Choroid plexus epithelial cell (primary cell): ENCODE measurements around the gene MYBBP1A.
"Not testable (repeated sequence)": the region's sequence is repeated elsewhere in the genome, so short reads cannot be mapped to it uniquely, and the experiment has no call there.

Experiments
- DNase-seq: peaks from one replicate; pipeline ENCODE4 v3.0.0-alpha.2; 2010; ENCODE audit warnings: low read depth
- H3K4me3 ChIP-seq: 2 replicates; pipeline ENCODE4 v1.5.1; 2011; ENCODE audit warnings: low read depth, mild to moderate bottlenecking, control low read depth, low read length, moderate library complexity
- TF ChIP-seq, protein P1 (sequence below): conservative IDR thresholded peaks from 2 replicates; pipeline ENCODE4 v1.5.1; 2011; ENCODE audit warnings: low read depth, mild to moderate bottlenecking, control low read depth, inconsistent platforms, low read length, moderate library complexity

MYBBP1A gene

DNA sequence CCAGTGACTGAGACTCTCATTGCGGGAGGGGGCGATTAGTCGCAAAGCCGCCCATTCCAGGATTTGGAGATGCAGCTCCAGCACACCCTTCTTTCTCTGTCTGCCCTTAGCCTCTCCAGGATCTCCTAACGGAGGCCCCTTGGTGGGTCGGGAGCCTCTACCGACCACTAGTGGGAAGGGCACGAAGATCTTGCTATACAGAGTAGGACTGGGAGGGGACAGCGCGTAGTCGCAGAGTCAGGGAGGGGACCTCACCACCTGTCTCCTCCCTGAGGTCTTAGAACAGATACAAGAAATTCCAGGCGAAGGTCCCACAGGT is 28.6 kb upstream of the MYBBP1A start:
- TF ChIP-seq, protein P1, sequence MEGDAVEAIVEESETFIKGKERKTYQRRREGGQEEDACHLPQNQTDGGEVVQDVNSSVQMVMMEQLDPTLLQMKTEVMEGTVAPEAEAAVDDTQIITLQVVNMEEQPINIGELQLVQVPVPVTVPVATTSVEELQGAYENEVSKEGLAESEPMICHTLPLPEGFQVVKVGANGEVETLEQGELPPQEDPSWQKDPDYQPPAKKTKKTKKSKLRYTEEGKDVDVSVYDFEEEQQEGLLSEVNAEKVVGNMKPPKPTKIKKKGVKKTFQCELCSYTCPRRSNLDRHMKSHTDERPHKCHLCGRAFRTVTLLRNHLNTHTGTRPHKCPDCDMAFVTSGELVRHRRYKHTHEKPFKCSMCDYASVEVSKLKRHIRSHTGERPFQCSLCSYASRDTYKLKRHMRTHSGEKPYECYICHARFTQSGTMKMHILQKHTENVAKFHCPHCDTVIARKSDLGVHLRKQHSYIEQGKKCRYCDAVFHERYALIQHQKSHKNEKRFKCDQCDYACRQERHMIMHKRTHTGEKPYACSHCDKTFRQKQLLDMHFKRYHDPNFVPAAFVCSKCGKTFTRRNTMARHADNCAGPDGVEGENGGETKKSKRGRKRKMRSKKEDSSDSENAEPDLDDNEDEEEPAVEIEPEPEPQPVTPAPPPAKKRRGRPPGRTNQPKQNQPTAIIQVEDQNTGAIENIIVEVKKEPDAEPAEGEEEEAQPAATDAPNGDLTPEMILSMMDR, result peak; percentile 48
- no peak overlapping the region for H3K4me3 ChIP-seq
- no peak for DNase-seq

DNA sequence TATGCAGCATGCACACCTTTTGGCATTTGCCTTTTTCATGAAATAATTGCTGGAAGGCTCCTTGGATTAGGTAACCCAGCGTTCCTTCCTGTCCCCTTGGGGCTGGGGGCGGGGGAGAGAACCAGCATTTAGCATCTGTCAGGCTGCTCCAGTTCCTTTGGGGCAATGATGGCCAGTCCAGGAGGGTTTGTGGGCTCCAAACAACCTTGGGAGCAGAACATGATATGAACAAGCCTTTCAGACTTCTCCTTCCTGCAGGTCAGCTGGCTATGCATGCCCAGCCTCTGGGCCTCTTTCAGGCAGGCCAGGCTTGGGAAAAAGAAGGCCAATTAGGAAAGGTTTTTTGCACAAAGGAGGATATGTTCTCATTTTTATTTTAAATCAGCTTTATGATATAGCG is 28.0 kb upstream of the MYBBP1A start:
- H3K4me3 ChIP-seq, result no peak overlapping the region
- TF ChIP-seq, protein P1, result no peak
- no peak for DNase-seq

DNA sequence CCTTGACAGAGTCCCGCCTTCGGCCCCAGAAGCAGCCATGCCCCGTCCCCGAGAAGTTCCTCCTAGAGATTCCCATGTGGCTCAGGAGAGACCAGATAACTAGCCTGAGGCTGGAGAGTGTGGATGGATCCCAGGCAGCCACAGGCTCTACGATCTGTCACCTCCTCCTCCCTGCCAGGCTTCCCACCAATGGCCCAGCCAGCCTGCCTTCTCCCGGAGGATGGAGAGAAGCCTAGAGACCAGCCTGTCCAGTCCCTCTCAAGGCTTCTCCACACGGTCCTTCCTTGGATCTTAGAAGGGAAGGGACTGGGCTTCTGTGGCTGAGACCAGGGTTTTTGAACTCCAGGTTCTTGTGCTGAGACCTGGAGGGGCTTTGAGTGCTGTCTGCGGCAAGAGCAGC is 27.5 kb upstream of the MYBBP1A start:
- H3K4me3 ChIP-seq, result no peak overlapping the region
- TF ChIP-seq, protein P1, result no peak
- DNase-seq, result no peak

DNA sequence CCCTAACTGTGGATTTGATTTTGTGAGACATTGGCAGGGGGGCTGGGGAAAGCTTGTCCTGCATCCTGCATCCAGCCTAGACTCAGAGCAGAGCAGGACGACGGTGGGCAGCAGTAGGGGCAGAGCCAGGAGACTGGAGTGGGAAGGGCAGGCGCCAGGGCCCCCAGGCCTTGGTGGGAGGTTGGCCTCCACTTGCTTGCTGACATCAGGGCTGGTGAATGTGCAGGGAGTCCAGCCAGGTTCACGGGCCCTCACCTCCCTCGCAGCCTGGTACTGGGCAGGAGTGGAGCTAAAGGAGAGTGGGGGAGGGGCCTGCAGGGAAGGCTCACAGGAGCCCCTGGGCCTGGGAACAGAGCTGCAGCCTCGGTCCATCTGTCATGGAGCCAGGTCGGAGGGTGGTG is 26.9 kb upstream of the MYBBP1A start:
- H3K4me3 ChIP-seq, result no peak overlapping the region
- TF ChIP-seq, protein P1, result no peak
- no peak for DNase-seq

DNA sequence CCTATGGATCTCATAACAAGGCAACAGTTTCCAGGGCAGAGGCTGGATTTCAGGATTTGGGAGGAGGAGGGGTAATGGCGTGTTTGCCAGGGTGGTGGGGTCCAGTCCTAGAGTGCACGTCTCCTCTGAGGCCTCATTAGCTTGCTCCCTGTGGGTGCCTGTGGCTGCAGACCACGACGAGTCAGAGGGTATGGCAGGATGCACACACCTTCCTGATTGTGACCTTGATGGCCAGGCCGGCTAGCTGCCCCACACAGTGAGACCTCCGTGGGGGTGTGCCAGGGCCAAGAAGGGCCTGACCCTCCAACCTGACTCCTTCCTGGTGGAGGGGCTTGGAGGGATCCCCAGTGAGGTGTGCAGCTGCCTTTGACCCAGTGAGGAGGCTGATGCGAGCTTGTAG is 25.1 kb upstream of the MYBBP1A start:
- TF ChIP-seq, protein P1, result no peak
- DNase-seq, result no peak

DNA sequence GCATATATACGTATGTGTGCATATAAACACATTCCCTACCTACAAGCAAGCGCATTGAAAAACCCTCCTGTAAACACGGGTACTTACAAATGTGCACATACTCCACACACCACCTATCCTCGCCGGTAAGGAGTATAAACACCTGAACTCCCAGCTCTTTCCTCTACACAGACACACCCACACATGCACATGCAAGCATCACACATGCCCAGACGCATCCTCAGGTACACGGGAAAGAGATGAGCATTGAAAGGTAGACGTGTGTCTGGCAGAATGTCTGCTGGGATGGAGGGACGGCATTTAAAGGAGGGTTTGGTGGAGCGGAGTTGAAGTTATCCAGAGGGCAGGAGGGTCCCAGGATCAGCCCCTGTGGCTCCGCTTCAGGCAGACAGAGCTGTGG is 24.5 kb upstream of the MYBBP1A start:
- TF ChIP-seq, protein P1, result no peak
- no peak for DNase-seq
- no peak overlapping the region for H3K4me3 ChIP-seq

More for the DNA sequence above, 25.1 kb upstream of the MYBBP1A start:
- no peak overlapping the region for H3K4me3 ChIP-seq

DNA sequence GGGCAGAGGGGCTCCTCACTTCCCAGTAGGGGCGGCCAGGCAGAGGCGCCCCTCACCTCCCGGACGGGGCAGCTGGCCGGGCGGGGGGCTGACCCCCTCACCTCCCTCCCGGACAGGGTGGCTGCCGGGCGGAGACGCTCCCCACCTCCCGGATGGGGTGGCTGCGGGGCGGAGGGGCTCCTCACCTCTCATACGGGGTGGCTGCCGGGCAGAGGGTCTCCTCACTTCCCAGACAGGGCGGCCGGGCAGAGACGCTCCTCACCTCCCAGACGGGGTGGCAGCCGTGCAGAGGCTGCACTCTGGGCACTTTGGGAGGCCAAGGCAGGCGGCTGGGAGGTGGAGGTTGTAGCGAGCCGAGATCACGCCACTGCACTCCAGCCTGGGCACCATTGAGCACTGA is 23.2 kb upstream of the MYBBP1A start:
- not testable (repeated sequence) for DNase-seq, H3K4me3 ChIP-seq
